ENCODE data around the gene EIF1AD. TPM values are rescaled to one million over a fixed set of nuclear protein-coding genes. Genes with fewer than 3 reads are reported as not detected.
A peak's percentile ranks its signal among the peaks of the same experiment; 100 is the strongest.

The EIF1AD gene
- total RNA-seq, 1 donor from 2014 or later, result 23.0 TPM

- peak; percentile 75 for ATAC-seq
Observed at GRCh38 chr11:66002648-66003225, 780 bp upstream of the EIF1AD start.

GRCh38 chr11:65997286-65997685, 4.7 kb downstream of the EIF1AD start:
- no peak for ATAC-seq

GRCh38 chr11:65992056-65992455, 9.9 kb downstream of the EIF1AD start:
- no peak for ATAC-seq

- ATAC-seq, result peak; percentile 96
Observed at GRCh38 chr11:65988791-65989592, 13.0 kb downstream of the EIF1AD start.

- ATAC-seq, result no peak
Observed at GRCh38 chr11:65987336-65987735, 14.6 kb downstream of the EIF1AD start.

GRCh38 chr11:65983589-65983987, 18.4 kb downstream of the EIF1AD start:
- no peak for ATAC-seq

- ATAC-seq, result no peak
Observed at GRCh38 chr11:65982824-65983588, 19.0 kb downstream of the EIF1AD start.

- ATAC-seq, result peak; percentile 13
Observed at GRCh38 chr11:65981972-65982823, 19.8 kb downstream of the EIF1AD start.

GRCh38 chr11:65981101-65981740, 20.7 kb downstream of the EIF1AD start:
- no peak for ATAC-seq

GRCh38 chr11:65979261-65979759, 22.6 kb downstream of the EIF1AD start:
- ATAC-seq, result no peak

- ATAC-seq, result no peak
Observed at GRCh38 chr11:65978391-65979238, 23.3 kb downstream of the EIF1AD start.

- no peak for ATAC-seq
Observed at GRCh38 chr11:65977621-65978390, 24.2 kb downstream of the EIF1AD start.

GRCh38 chr11:65976216-65977176, 25.5 kb downstream of the EIF1AD start:
- no peak for ATAC-seq

GRCh38 chr11:65975771-65976170, 26.2 kb downstream of the EIF1AD start:
- ATAC-seq, result no peak

- peak; percentile 89 for ATAC-seq
Observed at GRCh38 chr11:65973439-65974110, 28.4 kb downstream of the EIF1AD start.

- ATAC-seq, result no peak
Observed at GRCh38 chr11:65972116-65972515, 29.8 kb downstream of the EIF1AD start.

- ATAC-seq, result peak; percentile 44
Observed at GRCh38 chr11:65968600-65969482, 33.1 kb downstream of the EIF1AD start.
